ENCODE data around the gene TMEM225B.

- TF ChIP-seq CTCF (IDR thresholded peaks at IDR 0.05; ENCODE audit: poor library complexity, severe bottlenecking) (no peak), RAD21 (conservative IDR thresholded peaks at IDR 0.05) (no peak)
These were observed 26.3 kb upstream of the TMEM225B start for GRCh38 chr7:99571768-99572167.
